Tibial artery (tissue), 4 donors: ENCODE results near the gene SCRN1.

Experiments used
- DNase-seq, 2 donors: peaks; one replicate each; pipeline ENCODE4 v3.0.0-alpha.2; 2019
- H3K27ac ChIP-seq, 2 donors: fragments of 200-600 bp; sonication (generic) in 1 of 2; 1 replicate in 1 of 2; 2 replicates in 1 of 2; pipeline ENCODE4 v1.5.1; 2018 to 2019; ENCODE audit warnings: mild to moderate bottlenecking in 1 of 2
- H3K27me3 ChIP-seq, 2 donors: fragments of 200-600 bp; sonication (generic) in 1 of 2; one replicate each; pipeline versions ENCODE4 v1.5.1 to v1.6.0; 2016 to 2019
- H3K36me3 ChIP-seq, 3 donors: fragments of 200-600 bp; sonication (generic) in 2 of 3; one replicate each; pipeline ENCODE4 v1.5.1; 2016 to 2019; ENCODE audit warnings: mild to moderate bottlenecking in 2 of 3
- H3K4me1 ChIP-seq, 4 donors: fragments of 200-600 bp; sonication (generic) in 2 of 4; 1 replicate in 3 of 4; 2 replicates in 1 of 4; pipeline ENCODE4 v1.5.1; 2016 to 2019
- H3K4me3 ChIP-seq, 2 donors: fragments of 200-600 bp; sonication (generic) in 1 of 2; 1 replicate in 1 of 2; 2 replicates in 1 of 2; pipeline ENCODE4 v1.5.1; 2018 to 2019; ENCODE audit warnings: mild to moderate bottlenecking in 2 of 2
- H3K9me3 ChIP-seq, 3 donors: fragments of 200-600 bp; sonication (generic) in 1 of 3; one replicate each; pipeline ENCODE4 v1.5.1; 2016 to 2019
- CTCF ChIP-seq, 2 experiments: fragments of 200-600 bp in 1 of 2; fragments of 450-650 bp in 1 of 2; IDR thresholded peaks; one replicate each; pipeline ENCODE4 v1.5.1; 2017 to 2019; ENCODE audit warnings: antibody characterized with exemption in 2 of 2, mild to moderate bottlenecking in 1 of 2, moderate library complexity in 1 of 2
- intact Hi-C: fragments of 100-400 bp; cut with DNase I; formaldehyde crosslinking; loops from one replicate; pipeline ENCODE4 v1.15.0; 2023; ENCODE audit warnings: low total_unique reads

The SCRN1 gene

GRCh38 chr7:30029696-30030095, 40.1 kb upstream of the SCRN1 start:
- no peak for DNase-seq
- Histone ChIP-seq H3K36me3 (no peaks in the 10 kb centered on the region), H3K9me3 (no peaks in the 10 kb centered on the region)

GRCh38 chr7:30028749-30029635, 39.4 kb upstream of the SCRN1 start:
- Histone ChIP-seq H3K9me3 (no peaks in the 10 kb centered on the region), H3K4me3 (peak overlapping the region; percentile 93 to 94), H3K36me3 (no peaks in the 10 kb centered on the region), H3K27me3 (no peaks in the 10 kb centered on the region), H3K27ac (peak overlapping the region; percentile 91 to 92), H3K4me1 (peaks cover 0 to 59% (median 38%) of the 10 kb centered on the region in 4 donors)
- intact Hi-C loops: loop anchor here (5.0 kb wide), 2 partner anchors 42 to 108 kb away; partner anchors contain the start of gene SCRN1
- no peak for TF ChIP-seq CTCF (IDR thresholded peaks at IDR 0.05)
- peak; percentile 37 to 78 for DNase-seq

More at GRCh38 chr7:30029696-30030095, 40.1 kb upstream of the SCRN1 start:
- Histone ChIP-seq H3K4me3 (peak overlapping the region; percentile 93 to 94), H3K27me3 (no peaks in the 10 kb centered on the region), H3K4me1 (peaks cover 0 to 53% (median 34%) of the 10 kb centered on the region in 4 donors), H3K27ac (peak overlapping the region; percentile 91 to 92)
- no peak for TF ChIP-seq CTCF (IDR thresholded peaks at IDR 0.05)
- intact Hi-C loops: loop anchor here (5.0 kb wide), 2 partner anchors 42 to 108 kb away; partner anchors contain the start of gene SCRN1

- no peaks in the 10 kb centered on the region for H3K9me3 ChIP-seq
- peak within 1 kb of the TSS; percentile 93 to 94 for H3K4me3 ChIP-seq
- H3K27me3 ChIP-seq: no peaks in the 10 kb centered on the region
- intact Hi-C loops: loop anchor here (5.0 kb wide), 2 partner anchors 41 to 109 kb away; partner anchors contain the start of gene SCRN1
- H3K27ac ChIP-seq: peak within 1 kb of the TSS; percentile 91 to 92
- H3K4me1 ChIP-seq: peaks cover 0 to 63% (median 41%) of the 10 kb centered on the region in 4 donors
- DNase-seq: peak; percentile 80 to 93
- no peak for TF ChIP-seq CTCF (IDR thresholded peaks at IDR 0.05)
- H3K36me3 ChIP-seq: no peaks in the 10 kb centered on the region
Observed at GRCh38 chr7:30028216-30028748, 38.7 kb upstream of the SCRN1 start, which contains the start of gene PLEKHA8. Gene PLEKHA8 (plus strand): TSS chr7:30028412. CDS start chr7:30028763, 351 bp downstream.

GRCh38 chr7:30027740-30028215, 38.2 kb upstream of the SCRN1 start:
- Histone ChIP-seq H3K9me3 (no peaks in the 10 kb centered on the region), H3K27ac (peak overlapping the region; percentile 91 to 92), H3K4me1 (peaks cover 0 to 60% (median 40%) of the 10 kb centered on the region in 4 donors), H3K27me3 (no peaks in the 10 kb centered on the region), H3K4me3 (peak overlapping the region; percentile 93 to 94), H3K36me3 (no peaks in the 10 kb centered on the region)
- DNase-seq: no peak
- no peak for TF ChIP-seq CTCF (IDR thresholded peaks at IDR 0.05)
- intact Hi-C loops: loop anchor here (5.0 kb wide), 2 partner anchors 40 to 110 kb away; partner anchors contain the start of gene SCRN1

GRCh38 chr7:30027065-30027456, 37.5 kb upstream of the SCRN1 start:
- Histone ChIP-seq H3K27me3 (no peaks in the 10 kb centered on the region), H3K9me3 (no peaks in the 10 kb centered on the region), H3K4me1 (peaks cover 0 to 54% (median 34%) of the 10 kb centered on the region in 4 donors), H3K36me3 (no peaks in the 10 kb centered on the region), H3K27ac (peak overlapping the region; percentile 91 to 92), H3K4me3 (peak overlapping the region; percentile 93 to 94)
- no peak for DNase-seq
- intact Hi-C loops: loop anchor here (5.0 kb wide), 2 partner anchors 40 to 110 kb away; partner anchors contain the start of gene SCRN1
- no peak for TF ChIP-seq CTCF (IDR thresholded peaks at IDR 0.05)
